ENCODE results near the gene TAS1R3.

Gene TAS1R3

GRCh38 chr1:1295154-1295923, 35.7 kb upstream of the TAS1R3 start:
- DNase-seq = no peak

- no peak for DNase-seq
These were observed 34.7 kb upstream of the TAS1R3 start for GRCh38 chr1:1296070-1297061.

- no peak for DNase-seq
These were observed 33.2 kb upstream of the TAS1R3 start for GRCh38 chr1:1297802-1298424.

GRCh38 chr1:1298861-1299685, 32.0 kb upstream of the TAS1R3 start:
- no peak for DNase-seq

GRCh38 chr1:1299686-1300351, 31.3 kb upstream of the TAS1R3 start:
- DNase-seq = no peak

- no peak for DNase-seq
These were observed 30.7 kb upstream of the TAS1R3 start for GRCh38 chr1:1300352-1300739.

GRCh38 chr1:1302006-1302430, 29.1 kb upstream of the TAS1R3 start:
- no peak for DNase-seq

GRCh38 chr1:1302951-1303509, 28.1 kb upstream of the TAS1R3 start:
- DNase-seq = no peak

- DNase-seq = no peak
These were observed 27.3 kb upstream of the TAS1R3 start for GRCh38 chr1:1303736-1304135.

- no peak for DNase-seq
These were observed 26.5 kb upstream of the TAS1R3 start for GRCh38 chr1:1304331-1305299.

GRCh38 chr1:1305300-1306069, 25.6 kb upstream of the TAS1R3 start:
- peak; percentile 67 for DNase-seq

GRCh38 chr1:1306070-1306660, 24.9 kb upstream of the TAS1R3 start:
- DNase-seq = no peak

GRCh38 chr1:1306661-1307260, 24.3 kb upstream of the TAS1R3 start:
- DNase-seq = no peak

- no peak for DNase-seq
These were observed 23.7 kb upstream of the TAS1R3 start for GRCh38 chr1:1307261-1307922.

- peak; percentile 89 for DNase-seq
These were observed 22.9 kb upstream of the TAS1R3 start, which contains the start of the genes ACAP3 and PUSL1 for GRCh38 chr1:1307923-1308755. ACAP3 (minus strand) TSS chr1:1307930; CDS start chr1:1307815, 115 bp downstream. PUSL1 (plus strand) TSS chr1:1308597; CDS start chr1:1308644, 47 bp downstream.

- DNase-seq = no peak
These were observed 22.3 kb upstream of the TAS1R3 start for GRCh38 chr1:1308756-1309250.
